ENCODE results near the gene P4HB.
A peak's percentile ranks its signal among the peaks of the same experiment; 100 is the strongest.
"Not testable (repeated sequence)": the region's sequence is repeated elsewhere in the genome, so short reads cannot be mapped to it uniquely, and the experiment has no call there.

P4HB gene

DNA sequence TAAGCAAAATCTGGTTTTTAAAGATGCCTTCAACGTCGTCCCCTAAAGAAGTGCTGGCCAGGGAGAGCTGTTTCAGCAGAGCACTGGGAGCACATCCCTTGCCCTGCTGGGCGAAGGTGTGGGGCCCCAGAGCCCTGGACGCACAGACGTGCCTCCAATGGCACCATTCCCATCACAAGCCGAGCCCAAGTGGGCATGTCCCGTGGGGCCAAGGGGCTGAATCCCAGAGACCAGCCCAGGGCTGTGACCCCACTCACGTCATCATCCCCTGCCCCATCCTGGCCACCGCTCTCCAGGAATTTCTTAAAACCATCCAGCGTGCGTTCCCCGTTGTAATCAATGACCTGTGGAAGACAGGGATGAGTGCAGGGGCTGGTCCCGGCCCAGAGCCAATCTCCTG lies 15.4 kb downstream of the P4HB start:
- DNase-seq, result no peak

DNA sequence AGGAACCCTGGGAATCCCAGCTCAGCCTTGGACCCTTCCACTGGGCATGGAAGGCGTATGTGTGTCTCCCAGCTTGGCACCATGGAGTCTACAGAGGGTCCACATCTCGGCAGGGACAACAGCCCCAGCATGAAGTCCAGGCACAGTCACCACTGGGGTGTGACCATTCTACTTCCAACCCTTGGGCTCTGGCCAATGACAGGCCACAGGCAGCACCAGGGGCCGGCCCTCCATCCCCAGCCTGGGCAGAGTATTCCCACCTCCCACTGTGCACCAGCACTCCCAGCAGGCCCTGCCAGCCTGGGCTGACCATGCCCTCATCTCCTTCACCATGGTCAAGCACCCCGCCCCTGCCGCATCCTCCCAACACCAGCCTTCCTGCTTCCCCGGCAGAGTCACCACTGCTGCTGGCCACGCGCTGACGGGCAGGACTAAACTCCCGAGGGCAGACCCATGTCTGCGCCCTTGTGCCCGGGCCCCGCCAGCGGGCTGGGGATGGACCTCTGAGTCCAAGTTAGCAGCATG lies 15.9 kb downstream of the P4HB start:
- no peak for DNase-seq

DNA sequence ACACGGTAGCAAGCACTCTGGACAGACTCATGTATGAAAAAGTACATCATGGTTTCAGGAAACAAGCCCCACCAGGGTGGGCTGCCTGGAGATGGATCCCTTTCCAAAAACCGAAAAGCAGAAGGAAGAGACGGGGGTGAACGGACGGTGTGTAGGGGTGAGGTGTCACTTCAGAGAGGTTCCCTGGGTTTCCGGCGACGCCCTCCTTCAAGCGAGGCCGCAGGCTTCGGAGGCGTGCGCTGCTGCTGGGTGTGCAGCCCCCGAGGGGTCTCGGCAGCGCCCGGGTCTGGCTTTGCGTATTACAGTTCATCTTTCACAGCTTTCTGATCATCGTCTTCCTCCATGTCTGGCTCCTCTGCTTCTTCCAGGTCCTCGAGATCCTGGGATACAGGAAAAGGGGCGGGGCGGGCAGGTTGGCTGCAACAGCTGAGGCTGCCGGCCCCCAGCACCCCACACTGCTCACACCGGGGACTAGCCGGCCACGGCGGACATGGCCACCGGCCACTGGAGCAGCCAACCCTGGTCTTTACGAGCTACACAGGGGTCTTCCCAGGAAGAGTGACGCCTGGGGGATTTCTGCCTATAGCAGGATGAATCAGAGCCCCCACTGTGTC lies 16.5 kb downstream of the P4HB start:
- no peak for DNase-seq

DNA sequence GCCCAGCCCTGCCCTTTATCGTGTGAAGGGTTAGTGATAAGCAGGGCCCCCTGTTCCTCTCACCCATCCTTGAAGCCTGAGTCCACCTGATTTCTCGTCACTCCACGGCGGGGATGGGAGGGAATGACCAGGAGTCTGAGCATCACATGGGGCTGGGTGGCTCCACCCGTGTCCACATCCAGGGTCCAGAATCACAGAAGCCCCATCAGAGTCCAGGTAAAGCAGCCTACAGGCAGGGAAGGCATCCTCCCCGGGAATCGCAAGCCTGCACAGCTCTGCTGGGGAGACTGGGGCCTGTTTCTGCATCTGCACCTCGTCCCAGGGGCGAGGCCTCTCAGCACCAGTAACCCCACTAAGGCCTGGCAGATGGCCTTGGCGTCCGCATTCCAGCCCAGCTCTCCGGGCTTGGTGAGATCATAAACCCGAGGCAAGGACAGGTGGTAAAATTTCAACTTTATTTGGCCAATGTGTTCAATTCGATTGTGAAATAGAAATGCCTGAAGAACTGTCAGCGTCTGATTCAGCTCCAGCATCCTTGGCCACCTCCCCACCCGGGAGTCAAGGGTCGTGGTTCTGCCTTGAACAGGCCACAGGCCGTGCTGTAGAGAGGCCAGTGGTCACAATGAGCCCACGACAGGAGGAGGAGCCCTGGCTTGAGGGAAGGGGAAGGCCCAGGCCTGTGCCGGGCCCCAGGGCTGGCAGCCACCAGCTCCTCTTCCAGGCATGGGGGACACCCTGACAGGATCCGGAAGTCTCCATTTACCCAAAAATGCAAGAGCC lies 17.4 kb downstream of the P4HB start:
- no peak for DNase-seq

DNA sequence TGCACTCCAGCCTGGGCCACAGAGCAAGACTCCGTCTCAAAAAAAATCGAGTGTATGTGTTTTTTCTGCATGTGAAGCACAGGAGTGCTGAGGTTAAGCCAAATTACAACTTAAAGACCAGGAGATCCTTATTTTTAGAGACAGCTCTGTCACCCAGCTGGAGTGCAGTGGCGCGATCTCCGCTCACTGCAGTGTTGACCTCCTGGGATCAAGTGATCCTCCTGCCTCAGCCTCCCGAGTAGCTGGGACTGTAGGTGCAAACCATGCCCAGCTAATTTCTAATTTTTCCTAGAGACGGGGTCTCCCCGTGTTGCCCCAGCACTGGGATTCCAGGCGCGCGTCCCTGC lies 18.0 kb downstream of the P4HB start:
- DNase-seq, result no peak

DNA sequence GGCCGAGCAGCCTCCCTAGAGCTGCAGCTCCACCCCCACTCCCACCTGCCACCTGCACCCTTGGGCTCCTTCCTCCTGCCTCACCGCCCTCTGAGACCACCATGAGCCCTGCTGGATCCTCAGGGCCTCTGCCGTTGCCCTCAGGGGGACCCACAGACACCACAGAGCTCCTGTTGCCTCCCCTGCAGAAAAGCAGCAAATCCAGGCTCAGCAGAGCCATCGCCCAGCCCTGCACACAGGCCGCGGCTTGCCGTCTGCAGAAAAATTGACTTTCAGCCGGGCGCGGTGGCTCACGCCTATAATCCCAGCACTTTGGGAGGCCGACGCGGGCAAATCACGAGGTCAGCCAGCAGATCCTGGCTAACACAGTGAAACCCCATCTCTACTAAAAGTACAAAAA lies 18.5 kb downstream of the P4HB start:
- DNase-seq, result no peak

DNA sequence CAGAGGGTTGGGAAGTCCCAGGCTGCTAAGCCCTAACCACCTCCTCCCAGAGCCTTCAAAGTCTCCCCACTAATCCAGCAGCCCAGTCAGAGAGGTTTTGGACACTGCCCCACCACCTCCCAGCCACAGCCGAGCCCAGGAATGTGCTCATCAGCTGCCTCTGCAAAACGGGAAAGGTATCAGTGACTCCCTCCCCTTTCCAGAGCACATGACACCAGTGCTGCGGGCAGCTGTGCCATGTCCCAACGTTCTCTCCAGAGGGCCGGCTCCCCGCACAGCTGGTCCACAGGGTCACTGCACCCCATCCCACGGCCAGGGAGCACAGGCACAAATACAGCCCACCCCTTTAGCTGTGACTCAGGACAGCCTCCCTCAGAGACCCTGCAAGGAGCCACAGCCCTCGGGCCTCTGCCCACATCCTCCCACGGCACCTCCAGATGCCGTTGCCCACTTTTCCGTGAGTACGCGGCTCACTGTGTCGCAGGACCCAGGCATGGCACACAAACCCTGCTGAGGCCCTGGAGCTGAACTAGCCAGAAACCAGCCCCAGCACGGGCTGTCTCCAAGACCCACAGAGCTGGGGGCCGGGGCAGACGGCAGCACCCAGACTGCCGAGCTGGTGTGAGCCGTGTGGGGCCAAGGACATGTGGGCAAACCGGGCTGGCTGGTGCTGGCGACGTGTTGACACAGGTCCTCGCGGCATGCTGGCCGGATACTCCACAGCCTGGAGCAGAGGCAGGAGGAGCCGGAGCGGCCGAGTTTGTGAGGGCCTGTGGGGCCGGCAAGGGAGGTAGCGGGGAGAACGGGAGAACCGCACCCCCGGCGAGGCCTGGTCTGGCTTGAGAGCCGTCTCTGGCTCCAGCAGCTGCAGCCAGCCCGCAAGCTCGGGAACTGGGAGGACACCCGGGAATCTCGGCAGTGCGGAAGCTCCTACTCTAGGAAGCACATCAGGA lies 19.2 kb downstream of the P4HB start:
- no peak for DNase-seq

DNA sequence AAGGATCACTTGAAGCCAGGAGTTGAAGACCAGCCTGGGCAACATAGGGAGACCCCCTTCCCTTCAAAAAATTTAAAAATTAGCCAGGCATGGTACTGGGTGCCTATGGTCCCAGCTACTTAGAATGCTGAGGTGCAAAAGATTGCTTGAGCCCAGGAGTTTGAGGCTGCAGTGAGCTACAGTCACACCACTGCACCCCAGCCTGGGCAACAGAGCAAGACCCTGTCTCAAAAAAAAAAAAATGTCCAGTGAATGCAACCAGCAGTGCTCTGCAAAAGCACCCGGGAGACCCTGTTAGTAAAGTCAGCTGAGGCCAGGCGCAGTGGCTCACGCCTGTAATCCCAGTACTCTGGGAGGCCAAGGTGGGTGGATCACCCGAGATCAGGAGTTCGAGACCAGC lies 20.3 kb downstream of the P4HB start:
- DNase-seq, result not testable (repeated sequence)

DNA sequence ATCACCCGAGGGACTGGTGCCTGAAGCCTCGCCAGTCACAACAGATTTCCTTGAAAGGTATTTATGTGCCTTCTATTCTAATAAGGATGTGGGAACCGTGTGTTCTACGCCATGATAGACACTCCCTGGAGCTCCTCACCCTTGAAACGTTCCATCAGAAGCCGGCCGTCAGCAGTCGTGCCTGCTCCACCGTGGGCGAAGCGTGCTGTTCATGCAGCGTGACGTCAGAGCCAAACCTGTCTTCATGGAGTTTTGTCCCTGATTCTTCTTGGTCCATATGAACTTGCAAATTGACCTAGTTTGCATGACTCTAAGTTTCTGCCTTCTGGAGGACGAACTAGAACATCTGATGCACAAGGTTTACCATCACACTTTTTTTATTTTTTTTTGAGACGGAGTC lies 21.0 kb downstream of the P4HB start:
- no peak for DNase-seq

DNA sequence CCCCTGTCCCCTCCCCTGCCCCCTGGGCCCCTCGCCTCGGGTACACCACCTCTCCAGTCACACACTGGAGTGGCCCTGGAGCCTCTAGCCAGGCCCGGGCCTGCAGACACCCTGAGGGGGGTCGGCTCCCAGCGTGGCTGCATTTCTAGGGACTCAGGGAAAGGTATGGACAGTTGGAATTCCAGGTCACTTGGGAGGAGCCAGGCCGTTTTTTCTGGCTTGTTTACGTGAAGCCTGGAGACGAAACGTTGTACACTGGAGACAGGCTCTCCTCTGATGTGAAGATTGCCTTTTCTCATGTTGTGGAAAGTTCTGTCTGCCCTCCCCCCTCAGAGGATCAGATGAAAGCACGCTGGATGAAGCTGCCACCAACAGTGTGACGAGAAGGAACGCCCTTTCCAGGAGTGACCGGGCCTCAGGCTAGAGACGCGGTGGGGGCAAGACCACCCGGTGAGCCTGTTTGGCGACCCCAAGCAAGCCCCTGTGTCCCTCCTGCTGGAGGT lies 21.5 kb downstream of the P4HB start:
- DNase-seq, result no peak

DNA sequence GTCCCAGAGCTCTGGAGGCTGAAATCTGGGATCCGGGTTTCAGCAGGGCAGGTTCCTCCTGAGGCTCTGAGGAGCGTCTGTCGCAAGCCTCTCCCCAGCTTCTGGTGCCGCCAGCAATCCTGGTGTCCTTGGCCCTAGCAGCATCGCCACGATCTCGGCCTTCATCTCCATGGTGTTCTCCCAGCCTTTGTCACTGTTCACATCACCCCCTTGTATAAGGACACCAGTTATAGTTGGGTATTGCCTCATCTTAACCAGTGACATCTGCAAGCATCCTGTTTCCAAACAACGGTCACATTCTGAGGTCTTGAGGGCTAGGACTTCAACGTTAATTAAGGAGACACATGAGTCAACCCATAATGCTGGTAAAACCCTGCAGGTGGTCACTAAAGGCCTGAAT lies 22.7 kb downstream of the P4HB start:
- DNase-seq, result no peak

DNA sequence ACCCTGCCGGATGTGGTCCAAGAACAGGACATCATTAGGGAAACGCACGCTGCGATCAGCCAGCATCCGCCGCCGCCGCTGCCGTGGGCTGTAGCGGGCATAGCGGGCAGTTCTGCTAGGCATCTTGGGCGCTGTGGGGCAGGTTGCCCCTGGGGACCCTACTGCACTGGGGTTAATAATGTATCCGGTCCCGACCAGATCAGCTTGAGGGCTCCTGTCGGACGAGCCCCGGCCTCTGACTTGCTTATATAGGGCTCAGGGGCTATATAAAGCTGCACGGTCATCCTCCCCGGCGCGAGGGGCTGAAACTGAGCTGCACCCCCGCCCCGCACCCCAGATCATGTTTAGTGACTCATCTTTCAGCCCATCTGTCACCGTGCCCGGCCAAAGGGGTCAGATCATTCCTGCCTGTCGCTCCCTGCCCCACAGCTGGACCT lies 25.5 kb downstream of the P4HB start, which contains the start of gene PPP1R27:
TSS of gene PPP1R27 (minus strand) at position 220 of the 437 bp plus-strand sequence. CDS start at position 123, 97 bp downstream.
- DNase-seq, result no peak

DNA sequence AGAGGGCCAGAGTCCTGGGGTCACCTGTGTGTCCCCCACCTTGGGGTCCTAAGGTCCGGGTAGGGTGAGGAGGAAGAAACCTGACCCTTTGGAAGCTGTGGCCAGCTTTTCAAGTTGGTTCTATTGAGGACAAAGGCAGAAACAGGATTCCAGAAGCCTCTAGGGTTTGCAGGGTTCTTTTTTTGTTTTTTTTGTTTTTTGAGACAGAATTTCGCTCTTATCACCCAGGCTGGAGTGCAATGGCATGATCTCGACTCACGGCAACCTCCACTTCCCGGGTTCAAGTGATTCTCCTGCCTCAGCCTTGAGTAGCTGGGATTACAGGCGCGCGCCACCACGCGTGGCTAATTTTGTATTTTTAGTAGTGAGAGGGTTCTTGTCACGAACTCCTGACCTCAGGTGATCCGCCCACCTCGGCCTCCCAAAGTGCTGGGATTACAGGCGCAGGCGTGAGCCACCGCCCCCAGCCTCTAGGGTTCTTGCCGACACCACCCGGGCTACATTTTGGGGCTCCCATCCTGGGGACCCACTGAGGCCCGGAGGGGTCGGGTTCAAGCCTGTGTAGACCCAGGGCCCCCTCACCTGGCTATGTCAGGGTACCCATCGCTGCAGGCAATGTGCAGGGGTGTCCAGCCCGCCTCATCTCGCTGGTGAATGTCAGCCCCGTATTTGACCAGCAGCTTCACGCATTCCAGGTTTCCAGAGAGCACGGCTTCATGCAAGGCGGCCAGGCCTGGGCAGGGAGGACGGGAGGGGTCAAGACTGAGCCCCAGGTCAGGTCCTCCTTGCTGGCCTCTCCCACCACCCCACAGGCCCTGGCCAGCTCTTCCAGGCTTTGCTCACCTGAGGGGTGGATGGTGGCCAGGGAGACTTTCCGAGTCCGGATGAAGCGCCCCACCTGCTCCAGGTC lies 26.2 kb downstream of the P4HB start:
- DNase-seq, result no peak

DNA sequence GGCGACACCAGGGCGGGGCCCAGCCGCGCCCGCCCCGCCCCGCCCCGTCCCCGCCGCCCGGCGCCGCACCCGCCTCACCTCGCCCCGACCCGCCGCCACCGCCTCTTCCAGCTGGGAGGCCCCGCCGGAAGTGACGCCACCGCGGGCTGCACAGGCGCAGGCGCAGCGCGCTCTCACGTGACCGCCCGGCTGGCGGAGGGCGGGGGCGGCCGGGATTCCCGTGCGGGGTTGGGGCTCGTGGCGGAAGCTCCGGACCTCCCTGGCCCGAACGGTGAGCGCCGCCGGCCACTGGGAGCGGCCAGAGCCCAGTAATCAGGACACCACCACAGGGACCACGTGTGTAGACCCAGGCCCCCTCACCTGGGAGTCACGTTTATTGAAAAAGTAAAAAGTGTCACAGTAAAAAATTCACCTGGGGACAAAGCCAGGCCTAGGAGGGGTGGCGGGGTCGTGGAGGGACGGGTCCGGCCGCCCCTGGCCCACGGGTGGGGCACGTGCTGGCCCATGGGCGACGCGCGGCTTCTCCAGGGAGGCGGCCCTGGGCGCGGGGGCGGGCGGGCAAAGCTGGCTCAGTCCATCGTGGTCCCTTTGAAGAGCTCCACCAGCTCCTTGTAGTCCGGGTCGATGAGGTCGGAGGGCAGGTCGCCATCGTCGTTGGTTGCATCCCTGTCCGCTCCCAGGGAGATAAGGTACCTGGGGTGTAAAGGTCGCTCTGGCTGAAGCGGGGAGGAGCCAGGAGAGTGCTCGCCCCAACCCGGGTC lies 27.0 kb downstream of the P4HB start, which contains the start of gene MCRIP1:
TSS of gene MCRIP1 (minus strand) at position 132 of the 761 bp plus-strand sequence. CDS start 8,785 bp downstream, outside the sequence.
- DNase-seq, result peak; percentile 88

DNA sequence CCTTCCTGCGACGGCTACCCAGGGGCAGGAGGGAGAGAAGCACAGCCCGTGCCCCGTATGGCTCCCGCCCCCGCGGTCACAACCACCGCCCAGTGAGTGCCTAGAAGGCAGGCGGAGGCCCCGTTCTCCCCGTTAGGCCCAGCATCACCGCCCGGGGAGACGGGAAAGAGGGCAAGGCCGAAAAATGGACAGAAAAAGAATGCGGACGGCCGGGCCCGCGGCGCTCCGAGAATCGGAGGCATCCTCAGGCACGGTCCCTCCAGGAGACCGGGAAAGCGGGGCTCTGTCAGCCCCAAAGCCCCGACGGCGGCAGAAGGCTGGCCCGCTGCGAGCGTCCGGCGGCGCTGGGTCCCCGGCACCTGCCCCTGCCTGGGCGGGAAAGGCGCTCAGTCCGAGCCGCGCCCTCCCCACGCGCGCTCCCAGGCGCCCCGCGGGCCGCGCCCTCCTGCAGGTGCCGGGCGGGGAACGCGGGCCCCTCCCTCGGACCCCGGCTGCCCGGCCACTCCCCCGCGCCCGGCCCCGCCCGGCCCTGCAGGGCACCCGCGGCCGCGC lies 27.7 kb downstream of the P4HB start:
- DNase-seq, result no peak

DNA sequence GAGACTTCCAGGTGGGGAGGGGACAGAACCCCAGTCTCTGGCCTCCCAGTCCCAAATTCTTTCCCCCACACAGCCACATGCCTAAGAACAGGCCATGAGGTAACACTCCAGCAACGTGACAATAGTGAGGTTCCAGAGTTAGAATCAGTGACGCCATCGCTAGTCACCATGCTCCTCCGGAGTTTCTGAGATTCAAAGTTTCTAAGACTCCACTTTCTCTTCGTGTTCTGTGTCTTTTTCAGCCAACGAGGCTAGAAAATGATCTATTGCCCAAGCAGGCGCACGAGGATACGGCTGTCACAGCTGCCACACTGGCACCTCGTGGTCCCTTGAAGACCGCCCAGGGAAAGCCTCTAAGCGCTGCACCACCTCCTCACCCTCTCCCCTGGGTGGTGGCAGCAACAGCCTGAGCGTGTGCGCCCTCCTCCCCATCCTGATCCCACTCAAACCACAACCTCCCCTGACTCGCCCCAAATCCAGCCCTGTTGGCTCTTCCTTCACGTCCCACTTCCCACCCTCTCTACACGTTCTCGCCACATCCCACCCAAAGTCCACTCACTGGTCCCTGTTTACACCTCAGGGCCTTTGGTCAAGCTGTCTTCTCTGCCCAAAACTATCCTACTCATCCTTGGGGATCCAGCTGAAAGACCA lies 28.3 kb downstream of the P4HB start:
- DNase-seq, result no peak

DNA sequence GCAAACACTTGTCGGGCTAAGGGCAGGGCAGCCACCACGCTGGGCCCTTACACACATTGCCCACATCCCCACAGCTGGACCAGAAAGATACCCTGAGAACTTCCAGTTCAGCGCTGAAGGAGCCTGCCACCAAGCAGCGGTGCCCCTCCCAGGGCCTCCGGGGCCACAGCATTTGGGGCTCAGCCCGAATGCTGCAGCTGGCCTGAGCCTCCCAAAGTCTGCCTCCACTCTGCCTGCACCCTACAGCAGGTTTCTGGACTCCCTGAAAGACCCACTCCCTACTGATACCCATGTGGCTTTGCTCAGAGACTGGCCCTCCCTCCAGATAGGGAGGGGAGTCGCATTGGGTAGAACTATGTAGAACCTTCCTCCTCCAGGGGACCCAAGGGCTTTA lies 28.8 kb downstream of the P4HB start:
- DNase-seq, result no peak

DNA sequence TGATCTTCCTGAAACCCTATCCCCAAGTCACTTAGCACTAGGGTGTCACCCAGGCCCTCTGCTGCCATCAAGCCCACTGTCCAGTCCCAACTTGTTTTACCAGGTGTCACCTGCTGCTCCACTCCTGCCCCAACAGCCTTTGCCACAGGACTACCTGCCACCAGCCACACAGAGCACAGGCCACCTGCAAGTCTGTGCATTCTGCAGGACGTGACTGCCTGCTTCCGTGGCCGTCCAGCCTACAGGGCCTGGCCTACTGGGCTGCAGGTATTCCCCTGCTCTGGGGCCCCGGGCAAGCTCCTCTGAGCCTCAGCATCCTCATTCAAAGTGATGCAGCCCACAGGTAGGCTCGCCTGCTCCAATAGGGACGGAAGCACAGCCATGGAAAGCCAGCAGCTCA lies 30.5 kb downstream of the P4HB start:
- no peak for DNase-seq

DNA sequence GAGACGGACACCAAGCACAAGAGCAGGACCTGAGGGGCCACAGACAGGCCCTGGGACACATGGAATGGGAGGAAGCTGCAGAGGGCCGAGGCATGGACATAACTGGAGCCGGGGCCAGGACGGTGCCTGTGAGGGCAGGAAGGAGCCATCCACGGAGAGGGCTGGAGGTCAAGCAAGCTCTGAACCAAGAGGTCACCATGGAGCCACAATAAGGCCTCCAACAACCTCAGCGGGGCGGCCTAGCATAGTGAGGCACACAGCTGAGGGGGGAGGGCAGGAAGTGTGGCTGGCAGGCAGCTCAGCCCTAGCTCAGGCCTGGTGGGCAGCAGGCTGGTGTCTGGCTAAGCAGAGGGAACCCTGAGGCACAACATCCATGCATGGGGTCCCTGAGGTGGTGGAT lies 31.7 kb downstream of the P4HB start:
- DNase-seq, result no peak

DNA sequence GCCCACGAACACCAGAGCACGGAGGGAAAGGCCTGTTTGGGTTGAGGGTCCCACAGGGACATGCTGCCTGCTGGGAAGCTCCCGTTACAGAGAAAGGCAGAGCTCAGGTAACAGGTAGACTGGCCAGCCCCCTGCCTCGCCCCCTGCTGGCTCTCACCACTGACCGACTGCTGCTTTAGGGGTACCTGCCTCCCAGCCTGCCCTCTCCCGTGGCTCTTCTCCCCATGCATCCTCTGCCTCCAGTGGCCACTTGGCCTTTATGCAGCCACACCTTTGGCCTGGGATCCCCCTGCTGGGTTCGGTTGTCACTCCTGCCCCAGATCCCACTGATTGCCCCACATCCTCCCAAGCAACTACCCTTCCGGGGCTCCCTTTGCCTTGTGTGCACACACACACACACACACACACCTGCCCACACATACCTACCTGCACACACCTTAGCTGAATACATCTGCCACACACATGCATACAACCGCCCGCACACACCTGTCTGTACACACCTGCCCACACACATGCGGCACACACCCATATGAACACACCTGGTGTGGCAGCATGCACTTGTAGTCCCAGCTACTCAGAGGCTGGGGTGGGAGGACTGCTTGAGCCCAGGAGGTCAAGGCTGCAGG lies 34.4 kb downstream of the P4HB start:
- DNase-seq, result no peak

All from KG1 (cell line).